Spleen (tissue), 11 donors: ENCODE data around the gene TTF2. TPM values are rescaled to one million over a fixed set of nuclear protein-coding genes. Genes with fewer than 3 reads are reported as not detected.

Source experiments
- DNase-seq: peaks from one replicate; pipeline ENCODE4 v3.0.0-alpha.2; 2020
- H3K27ac ChIP-seq, 8 donors: fragments of 200-600 bp; sonication (generic) in 7 of 8; 1 replicate in 4 of 8; 2 replicates in 4 of 8; pipeline versions ENCODE4 v1.5.0 to v1.8.0; 2016 to 2021; ENCODE audit warnings: inconsistent platforms in 4 of 8, mild to moderate bottlenecking in 4 of 8, moderate library complexity in 1 of 8
- H3K27me3 ChIP-seq, 7 donors: fragments of 200-600 bp; sonication (generic) in 6 of 7; replicated peaks in 1 of 7; 1 replicate in 4 of 7; 2 replicates in 3 of 7; pipeline versions ENCODE4 v1.5.0 to v1.8.0; 2016 to 2021; ENCODE audit warnings: inconsistent platforms in 3 of 7, mild to moderate bottlenecking in 1 of 7
- H3K36me3 ChIP-seq, 6 donors: fragments of 200-600 bp; sonication (generic) in 5 of 6; 1 replicate in 4 of 6; 2 replicates in 2 of 6; pipeline versions ENCODE4 v1.5.0 to v1.8.0; 2016 to 2021; ENCODE audit warnings: inconsistent platforms in 2 of 6
- H3K4me1 ChIP-seq, 6 donors: fragments of 200-600 bp; sonication (generic) in 5 of 6; 1 replicate in 3 of 6; 2 replicates in 3 of 6; pipeline versions ENCODE4 v1.5.0 to v1.8.0; 2016 to 2021; ENCODE audit warnings: inconsistent platforms in 3 of 6
- H3K4me3 ChIP-seq, 8 donors: fragments of 200-600 bp; sonication (generic) in 7 of 8; 1 replicate in 4 of 8; 2 replicates in 4 of 8; pipeline versions ENCODE4 v1.5.0 to v1.8.0; 2016 to 2021; ENCODE audit warnings: inconsistent platforms in 4 of 8, mild to moderate bottlenecking in 4 of 8, moderate library complexity in 2 of 8
- H3K9me3 ChIP-seq, 8 donors: fragments of 200-600 bp; sonication (generic) in 7 of 8; 1 replicate in 4 of 8; 2 replicates in 4 of 8; pipeline versions ENCODE4 v1.5.0 to v1.8.0; 2016 to 2021; ENCODE audit warnings: inconsistent platforms in 4 of 8
- CTCF ChIP-seq, 11 experiments: fragments of 200-600 bp in 7 of 11; fragments of 450-650 bp in 4 of 11; sonication (generic) in 4 of 11; IDR thresholded peaks in 8 of 11; conservative IDR thresholded peaks in 3 of 11; 1 replicate in 7 of 11; 2 replicates in 4 of 11; pipeline versions ENCODE4 v1.4.0 to v1.8.0; 2016 to 2021; ENCODE audit warnings: antibody characterized with exemption in 11 of 11, inconsistent platforms in 4 of 11, mild to moderate bottlenecking in 1 of 11
- POLR2A ChIP-seq, 3 donors: fragments of 450-650 bp; IDR thresholded peaks; one replicate each; pipeline ENCODE4 v1.5.1; 2017; ENCODE audit warnings: antibody characterized with exemption in 3 of 3, mild to moderate bottlenecking in 1 of 3
- POLR2AphosphoS5 ChIP-seq, 3 donors: sonication (generic); formaldehyde crosslinking; IDR thresholded peaks; one replicate each; pipeline ENCODE4 v1.5.1; 2017; ENCODE audit warnings: antibody characterized with exemption in 3 of 3
- WGBS, 5 donors: extraction: QIAGEN DNeasy Blood & Tissue Kit in 3 of 5; methylation state at CpG; one replicate each; pipeline versions ENCODE4 v1.1.5 to v1.1.7; 2013 to 2018; 5-methylcytosine and 5-hydroxymethylcytosine counted together
- intact Hi-C: fragments of 100-400 bp; cut with DNase I; formaldehyde crosslinking; loops from one replicate; pipeline ENCODE4 v1.15.0; 2023; ENCODE audit warnings: low total_unique reads
- polyA plus RNA-seq, 3 donors: library from polyadenylated mRNA; stranded (reverse); fragments of 200-250 nt; gene quantifications; one replicate each; pipeline ENCODE4 v1.2.1, GENCODE V29; 2013
- total RNA-seq, 7 donors: library from RNA; depleted of rRNA in 3 of 7; stranded (reverse); fragments of >200 nt in 3 of 7; fragmentation: NEBNext Ultra II Directional in 4 of 7; extraction: Animal tissue kit (Norgen Biotek cat#: 25700) in 4 of 7; gene quantifications; one replicate each; pipeline versions ENCODE4 v1.1.0 to v1.2.1, GENCODE V29; 2016 to 2021
- donor health status: healthy with polysubstance abuse.
- donor health status: DM: no; HTN: no; CAD: no; lungs with moderate emphysema.
- donor health status: DM: no; HTN: no; CAD: no.
- donor health status: Bipolar disorder and iron deficiency.
- donor health status: healthy.
- donor health status: DM: no; HTN: no; CAD: no.
- donor health status: DM: yes; HTN: yes; CAD: no.

TTF2 gene
- total and polyA plus RNA-seq, 10 donors = 4.8 to 36.1 (median 23.0) TPM

DNA sequence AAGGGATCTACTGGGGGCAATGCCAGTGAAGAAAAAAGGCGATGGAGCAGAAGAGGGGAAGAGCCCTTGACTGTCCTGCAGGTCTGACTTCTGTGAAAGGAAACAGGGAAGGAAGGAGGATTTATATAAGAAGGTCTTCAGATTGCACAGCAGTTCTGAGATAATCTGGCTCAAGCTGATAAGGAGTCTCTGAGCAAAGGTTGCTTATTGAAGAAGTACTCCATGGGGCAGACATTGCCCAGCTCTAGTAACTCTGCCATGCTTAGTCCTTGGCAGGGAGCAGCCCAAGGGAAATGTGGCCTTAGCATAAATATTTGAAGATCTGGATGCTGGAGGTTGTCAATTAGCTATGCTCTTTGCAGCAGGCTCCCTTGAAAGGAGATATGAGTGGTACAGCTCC lies 15.9 kb upstream of the TTF2 start:
- Histone ChIP-seq H3K9me3 (peaks cover 0 to 6% (median 0%) of the 10 kb centered on the region in 8 donors), H3K27me3 (no peaks in the 10 kb centered on the region), H3K4me3 (no peak overlapping the region), H3K36me3 (no peaks in the 10 kb centered on the region), H3K27ac (no peak overlapping the region), H3K4me1 (peaks cover 5 to 17% (median 10%) of the 10 kb centered on the region in 6 donors)
- WGBS, 5 donors = 93 to 100% (median 97%) methylated on average over 1 of the region's 1 CpG
- intact Hi-C loops = no loop called here
- TF ChIP-seq POLR2A (IDR thresholded peaks at IDR 0.05) (no peak), POLR2AphosphoS5 (IDR thresholded peaks at IDR 0.05) (no peak), CTCF (IDR thresholded peaks at IDR 0.05 in 8 of 11, conservative IDR thresholded peaks at IDR 0.05 in 3 of 11) (no peak)
- DNase-seq = no peak

DNA sequence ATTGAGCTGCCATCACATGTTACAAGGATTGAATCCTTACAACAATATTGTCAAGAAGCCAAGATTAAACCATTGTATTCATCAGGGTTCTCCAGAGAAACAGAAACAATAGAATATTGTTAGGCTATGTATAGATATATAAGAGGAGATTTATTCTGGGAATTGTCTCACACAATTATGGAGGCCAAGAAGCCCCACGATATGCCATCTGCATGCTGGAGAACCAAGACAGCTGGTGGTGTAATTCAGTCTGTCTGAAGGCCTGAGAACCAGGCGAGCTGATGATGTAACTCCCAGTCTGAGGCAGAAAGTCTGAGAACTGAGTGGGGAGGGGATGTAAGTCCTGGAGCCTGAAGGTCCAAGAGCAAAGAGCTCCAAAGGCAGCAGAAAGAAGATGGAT lies 14.5 kb upstream of the TTF2 start:
- H3K36me3 ChIP-seq = no peaks in the 10 kb centered on the region
- intact Hi-C loops = no loop called here
- H3K4me3 ChIP-seq = no peak overlapping the region
- H3K9me3 ChIP-seq = peaks cover 0 to 6% (median 0%) of the 10 kb centered on the region in 8 donors
- H3K27ac ChIP-seq = no peak overlapping the region
- H3K27me3 ChIP-seq = no peaks in the 10 kb centered on the region
- DNase-seq = no peak
- TF ChIP-seq CTCF (IDR thresholded peaks at IDR 0.05 in 8 of 11, conservative IDR thresholded peaks at IDR 0.05 in 3 of 11) (no peak), POLR2AphosphoS5 (IDR thresholded peaks at IDR 0.05) (no peak), POLR2A (IDR thresholded peaks at IDR 0.05) (no peak)
- 63 to 82% (median 68%) methylated on average over 2 of the region's 2 CpGs for WGBS, 5 donors
- H3K4me1 ChIP-seq = peaks cover 8 to 31% (median 23%) of the 10 kb centered on the region in 6 donors

GRCh38 chr1:117046781-117047180 lies 13.3 kb upstream of the TTF2 start:
- no peak overlapping the region for H3K27ac ChIP-seq
- H3K9me3 ChIP-seq = peaks cover 0 to 4% (median 0%) of the 10 kb centered on the region in 8 donors
- peaks cover 17 to 42% (median 34%) of the 10 kb centered on the region in 6 donors for H3K4me1 ChIP-seq
- no peak for DNase-seq
- no peak overlapping the region for H3K4me3 ChIP-seq
- TF ChIP-seq CTCF (IDR thresholded peaks at IDR 0.05 in 8 of 11, conservative IDR thresholded peaks at IDR 0.05 in 3 of 11) = no peak
- no peak for TF ChIP-seq POLR2AphosphoS5 (IDR thresholded peaks at IDR 0.05)
- no peak for TF ChIP-seq POLR2A (IDR thresholded peaks at IDR 0.05)
- intact Hi-C loops = no loop called here
- WGBS, 5 donors = 85 to 95% (median 92%) methylated on average over 4 of the region's 4 CpGs
- no peaks in the 10 kb centered on the region for H3K27me3 ChIP-seq
- H3K36me3 ChIP-seq = no peaks in the 10 kb centered on the region

- no peak for DNase-seq
- no peak overlapping the region for H3K4me3 ChIP-seq
- no peaks in the 10 kb centered on the region for H3K27me3 ChIP-seq
- TF ChIP-seq POLR2AphosphoS5 (IDR thresholded peaks at IDR 0.05) (no peak), POLR2A (IDR thresholded peaks at IDR 0.05) (no peak), CTCF (IDR thresholded peaks at IDR 0.05 in 8 of 11, conservative IDR thresholded peaks at IDR 0.05 in 3 of 11) (no peak)
- peak overlapping the region in 1 of 8 donors; percentile 81 for H3K27ac ChIP-seq
- H3K9me3 ChIP-seq = peaks cover 0 to 4% (median 0%) of the 10 kb centered on the region in 8 donors
- peaks cover 17 to 47% (median 38%) of the 10 kb centered on the region in 6 donors for H3K4me1 ChIP-seq
- WGBS, 5 donors = 71 to 85% (median 80%) methylated on average over 2 of the region's 2 CpGs
- H3K36me3 ChIP-seq = no peaks in the 10 kb centered on the region
- intact Hi-C loops = no loop called here
These were observed 12.9 kb upstream of the TTF2 start for GRCh38 chr1:117047271-117047670.
